Psoas muscle (tissue), 8 donors: ENCODE results near the gene ADAMTS13. TPM values are rescaled to one million over a fixed set of nuclear protein-coding genes. Genes with fewer than 3 reads are reported as not detected.

ENCODE experiments used
- ATAC-seq, 4 donors: fragments of 200-7000 bp; cut with Tn5 transposase; one replicate each; pipeline ENCODE4 v1.9.1; 2020; ENCODE audit warnings: moderate library complexity in 3 of 4, mild to moderate bottlenecking in 2 of 4
- DNase-seq, 2 donors: peaks; one replicate each; pipeline ENCODE4 v3.0.0-alpha.2; 2020
- H3K27ac ChIP-seq: fragments of 200-600 bp; one replicate; pipeline ENCODE4 v1.8.0; 2022
- H3K27me3 ChIP-seq, 3 donors: fragments of 200-600 bp in 1 of 3; one replicate each; pipeline versions ENCODE4 v1.6.1 to v1.8.0; 2013 to 2022; ENCODE audit warnings: low read length in 2 of 3, mild to moderate bottlenecking in 2 of 3, moderate library complexity in 1 of 3; ENCODE audit not compliant: insufficient read depth in 3 of 3
- H3K36me3 ChIP-seq, 2 donors: fragments of 200-600 bp in 1 of 2; one replicate each; pipeline versions ENCODE4 v1.6.1 to v1.8.0; 2013 to 2022; ENCODE audit warnings: low read depth in 1 of 2, mild to moderate bottlenecking in 1 of 2, moderate library complexity in 1 of 2; ENCODE audit not compliant: insufficient read depth in 1 of 2
- H3K4me1 ChIP-seq: fragments of 200-600 bp; one replicate; pipeline ENCODE4 v1.8.0; 2022
- H3K4me3 ChIP-seq: fragments of 200-600 bp; one replicate; pipeline ENCODE4 v1.8.0; 2022; ENCODE audit warnings: mild to moderate bottlenecking
- H3K9me3 ChIP-seq: fragments of 200-600 bp; one replicate; pipeline ENCODE4 v1.8.0; 2022
- WGBS, 3 donors: extraction: QIAGEN DNeasy Blood & Tissue Kit; methylation state at CpG; one replicate each; pipeline versions ENCODE4 v1.1.6 to v1.1.7; 2013; 5-methylcytosine and 5-hydroxymethylcytosine counted together
- intact Hi-C, 2 donors: fragments of 100-400 bp; cut with DNase I; formaldehyde crosslinking; loops; one replicate each; pipeline versions ENCODE4 v1.11.0 to v1.14.2; 2022
- polyA plus RNA-seq, 3 donors: library from polyadenylated mRNA; stranded (reverse); fragments of 200-250 nt; gene quantifications; one replicate each; pipeline ENCODE4 v1.2.3, GENCODE V29; 2013
- total RNA-seq, 4 donors: library from RNA; stranded (reverse); fragmentation: NEBNext Ultra II Directional in 2 of 4; extraction: Animal tissue kit (Norgen Biotek cat#: 25700) in 2 of 4; gene quantifications; one replicate each; pipeline versions ENCODE4 v1.2.1 to v1.2.4, GENCODE V29; 2021 to 2023
- TF ChIP-seq, protein P1 (sequence below): fragments of 200-600 bp; IDR thresholded peaks from one replicate; pipeline ENCODE4 v1.8.0; 2022; ENCODE audit warnings: antibody characterized with exemption
- donor health status: healthy with polysubstance abuse.
- donor health status: DM: no; HTN: no; CAD: no; lungs with moderate emphysema.
- donor health status: Bipolar disorder and iron deficiency.
- donor health status: healthy.
- donor health status: DM: yes; HTN: yes; CAD: no.
- donor health status: DM: no; HTN: no; CAD: no.
- donor health status: DM: no; HTN: no; CAD: no.
- donor health status: DM: yes; HTN: yes; CAD: no.

Gene ADAMTS13
- total and polyA plus RNA-seq, 7 donors: 0.73 to 6.7 (median 2.5) TPM

DNA sequence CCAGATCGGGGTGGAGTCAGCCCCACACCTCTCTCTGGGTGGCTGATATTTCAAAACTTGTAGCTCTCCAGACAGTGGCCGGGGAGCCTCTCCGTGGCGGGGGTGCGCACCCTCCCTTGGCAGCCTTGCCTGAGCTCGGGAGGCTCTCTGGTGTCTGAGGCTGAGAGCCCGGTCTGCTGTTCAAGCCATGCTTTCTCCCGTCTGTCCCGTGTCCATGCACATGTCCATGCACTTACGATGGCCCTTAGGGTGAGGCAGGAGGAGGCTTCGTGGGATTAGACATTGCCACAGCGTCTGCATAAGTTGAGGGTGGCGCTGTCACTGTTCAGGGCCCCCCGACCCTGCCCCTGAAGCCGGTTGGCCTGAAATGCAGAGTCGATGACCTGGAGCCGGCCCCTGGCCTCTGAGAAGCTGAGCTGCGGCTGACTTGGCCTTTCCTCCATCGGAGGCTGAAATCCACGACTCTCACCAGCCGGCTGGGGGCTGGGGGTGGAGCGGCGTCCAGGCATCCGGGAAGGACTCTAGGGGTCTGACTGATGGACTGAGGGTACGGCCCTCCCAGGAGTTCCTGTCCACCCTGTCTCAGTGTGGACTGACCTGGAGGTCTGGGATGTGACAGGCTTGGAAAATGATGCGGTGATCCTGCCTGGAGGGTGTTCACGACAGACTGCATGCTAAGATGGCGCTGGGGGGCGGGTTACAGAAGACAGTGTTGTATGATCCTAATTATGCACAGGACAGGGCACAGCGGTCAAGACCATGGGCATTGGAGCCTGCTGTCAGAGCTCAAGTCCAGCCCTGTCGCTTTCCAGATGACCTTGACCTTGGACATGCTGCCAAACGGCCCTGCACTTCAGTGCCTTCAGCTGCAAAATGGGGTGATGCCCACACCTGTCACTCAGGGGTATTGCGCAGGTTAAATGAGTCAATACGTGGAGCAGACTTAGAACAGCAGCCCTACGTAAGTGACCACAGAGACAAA, 75.0 kb downstream of the ADAMTS13 start:
- H3K4me3 ChIP-seq: no peak overlapping the region
- peaks cover 0 to 11% (median 6%) of the 10 kb centered on the region in 3 donors for H3K27me3 ChIP-seq
- intact Hi-C loops: loop anchor here in 1 of 2 donors (10.0 kb wide), 1 partner anchor 462 kb away; the partner anchor contains the start of gene GTF3C5
- WGBS, 3 donors: 68 to 74% (median 69%) methylated on average over 34 to 35 of the region's 35 CpGs
- peaks cover 12% of the 10 kb centered on the region for H3K4me1 ChIP-seq
- peak in 1 of 2 donors; percentile 35 for DNase-seq
- H3K36me3 ChIP-seq: no peaks in the 10 kb centered on the region
- TF ChIP-seq, protein P1, sequence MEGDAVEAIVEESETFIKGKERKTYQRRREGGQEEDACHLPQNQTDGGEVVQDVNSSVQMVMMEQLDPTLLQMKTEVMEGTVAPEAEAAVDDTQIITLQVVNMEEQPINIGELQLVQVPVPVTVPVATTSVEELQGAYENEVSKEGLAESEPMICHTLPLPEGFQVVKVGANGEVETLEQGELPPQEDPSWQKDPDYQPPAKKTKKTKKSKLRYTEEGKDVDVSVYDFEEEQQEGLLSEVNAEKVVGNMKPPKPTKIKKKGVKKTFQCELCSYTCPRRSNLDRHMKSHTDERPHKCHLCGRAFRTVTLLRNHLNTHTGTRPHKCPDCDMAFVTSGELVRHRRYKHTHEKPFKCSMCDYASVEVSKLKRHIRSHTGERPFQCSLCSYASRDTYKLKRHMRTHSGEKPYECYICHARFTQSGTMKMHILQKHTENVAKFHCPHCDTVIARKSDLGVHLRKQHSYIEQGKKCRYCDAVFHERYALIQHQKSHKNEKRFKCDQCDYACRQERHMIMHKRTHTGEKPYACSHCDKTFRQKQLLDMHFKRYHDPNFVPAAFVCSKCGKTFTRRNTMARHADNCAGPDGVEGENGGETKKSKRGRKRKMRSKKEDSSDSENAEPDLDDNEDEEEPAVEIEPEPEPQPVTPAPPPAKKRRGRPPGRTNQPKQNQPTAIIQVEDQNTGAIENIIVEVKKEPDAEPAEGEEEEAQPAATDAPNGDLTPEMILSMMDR: no peak
- H3K27ac ChIP-seq: no peak overlapping the region
- ATAC-seq: no peak
- H3K9me3 ChIP-seq: peaks cover 5% of the 10 kb centered on the region

DNA sequence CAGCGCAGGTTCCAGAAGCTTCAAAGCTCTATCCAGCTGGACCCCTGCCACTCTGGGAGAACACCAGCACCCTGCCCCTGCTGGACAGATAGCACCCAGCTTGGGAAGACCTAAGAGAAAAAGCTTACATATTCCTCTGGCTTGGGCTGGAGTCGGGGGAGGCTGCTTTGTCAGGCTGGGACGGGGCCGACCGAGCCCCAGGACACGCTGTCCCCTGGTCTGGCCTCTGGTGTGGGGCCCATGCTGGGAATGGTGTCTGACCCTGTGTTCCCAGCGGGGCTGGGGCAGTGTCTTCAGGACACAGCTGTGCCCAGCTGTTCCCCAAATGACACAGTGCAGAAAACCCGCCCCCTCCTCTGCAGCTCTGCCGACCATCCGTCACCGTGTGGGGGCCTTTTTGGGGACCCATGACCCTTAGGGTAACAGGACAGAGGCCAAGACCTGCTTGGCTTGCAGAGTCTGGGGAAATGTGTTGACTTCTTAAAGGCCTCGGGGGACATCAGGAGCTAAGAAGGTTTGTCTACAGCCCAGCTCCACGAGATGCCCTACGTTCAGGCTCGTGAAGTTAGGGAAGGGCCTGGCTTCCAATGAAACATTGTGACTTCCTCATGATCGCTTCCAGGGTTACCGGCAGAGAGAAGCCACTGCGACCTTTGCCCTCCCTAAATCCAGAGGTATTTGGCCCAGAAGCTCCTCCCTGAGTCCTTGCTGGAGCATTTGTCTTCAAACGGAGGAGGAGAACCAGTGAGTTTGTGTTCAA, 77.1 kb downstream of the ADAMTS13 start:
- WGBS, 3 donors: 42 to 52% (median 45%) methylated on average over 19 of the region's 19 CpGs
- Histone ChIP-seq H3K4me3 (no peak overlapping the region), H3K9me3 (peaks cover 10% of the 10 kb centered on the region), H3K27ac (no peak overlapping the region), H3K27me3 (peaks cover 0 to 15% (median 6%) of the 10 kb centered on the region in 3 donors), H3K4me1 (no peaks in the 10 kb centered on the region), H3K36me3 (no peaks in the 10 kb centered on the region)
- DNase-seq (peak in 1 of 2 donors; percentile 54), ATAC-seq (no peak)
- TF ChIP-seq, protein P1: no peak
- intact Hi-C loops: loop anchor here in 1 of 2 donors (10.0 kb wide), 1 partner anchor 465 kb away; the partner anchor contains the start of gene GTF3C5

DNA sequence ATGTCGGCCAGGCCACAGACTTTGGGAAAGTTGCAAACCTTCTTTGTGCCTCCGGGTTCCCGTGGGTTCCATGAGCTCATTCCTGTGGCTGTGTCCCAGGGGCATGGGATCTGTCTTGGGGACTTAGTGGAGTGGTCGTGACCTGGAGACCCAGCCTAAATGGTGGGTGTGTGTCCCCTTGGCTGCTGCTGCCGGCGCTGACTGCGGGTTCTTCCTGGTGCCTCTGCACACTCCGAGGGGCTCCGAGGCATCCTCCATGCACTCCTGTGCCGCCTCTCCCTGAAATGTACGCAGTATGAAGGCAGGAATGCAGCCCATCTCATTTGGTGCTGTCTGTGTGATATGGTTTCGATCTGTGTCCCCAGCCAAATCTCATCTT, 77.7 kb downstream of the ADAMTS13 start:
- 78 to 83% (median 80%) methylated on average over 12 of the region's 12 CpGs for WGBS, 3 donors
- Histone ChIP-seq H3K4me3 (no peak overlapping the region), H3K36me3 (no peaks in the 10 kb centered on the region), H3K4me1 (no peaks in the 10 kb centered on the region), H3K27me3 (peaks cover 0 to 19% (median 6%) of the 10 kb centered on the region in 3 donors), H3K27ac (no peak overlapping the region), H3K9me3 (peaks cover 10% of the 10 kb centered on the region)
- TF ChIP-seq, protein P1: no peak
- no peak for ATAC-seq
- intact Hi-C loops: loop anchor here in 1 of 2 donors (10.0 kb wide), 1 partner anchor 465 kb away; the partner anchor contains the start of gene GTF3C5
- DNase-seq: peak in 1 of 2 donors; percentile 32

DNA sequence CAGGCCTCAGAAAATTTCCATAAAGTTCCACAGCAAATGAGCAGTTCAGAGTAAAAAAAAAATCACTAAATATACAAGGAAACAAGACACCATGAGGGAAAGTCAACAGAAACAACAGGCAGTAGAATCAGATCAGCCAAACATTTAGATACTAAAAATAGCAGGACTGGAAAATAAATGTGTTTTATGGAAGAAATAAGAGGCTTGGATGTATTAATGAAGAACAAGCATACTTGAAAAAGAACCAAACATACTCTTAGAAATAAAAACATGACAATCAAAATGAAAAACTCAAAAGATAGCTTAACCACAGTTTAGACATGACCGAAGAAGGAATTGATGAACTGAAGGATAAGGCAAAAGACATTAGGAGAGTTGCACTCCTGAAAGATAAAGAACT, 79.9 kb downstream of the ADAMTS13 start:
- peaks cover 10% of the 10 kb centered on the region for H3K9me3 ChIP-seq
- intact Hi-C loops: no loop called here
- no peak overlapping the region for H3K4me3 ChIP-seq
- TF ChIP-seq, protein P1: no peak
- H3K36me3 ChIP-seq: no peaks in the 10 kb centered on the region
- no peaks in the 10 kb centered on the region for H3K4me1 ChIP-seq
- H3K27me3 ChIP-seq: peaks cover 0 to 22% (median 6%) of the 10 kb centered on the region in 3 donors
- WGBS, 3 donors: 91 to 100% (median 96%) methylated on average over 1 of the region's 1 CpG
- ATAC-seq (no peak), DNase-seq (no peak)
- H3K27ac ChIP-seq: no peak overlapping the region
